SU-DHL-6 (cell line): Measurements from ENCODE around the gene CDK5R1.

Experiments
- H2AFZ ChIP-seq: fragments of 200-600 bp; sonication (generic); 2 replicates; pipeline ENCODE4 v1.6.1; 2014; ENCODE audit warnings: low read depth, mild to moderate bottlenecking, moderate library complexity, mixed read lengths, antibody characterized with exemption, low read length; ENCODE audit not compliant: severe bottlenecking
- H3F3A ChIP-seq: fragments of 200-600 bp; shearing (Covaris generic); 2 replicates; pipeline ENCODE4 v1.6.0; 2016; ENCODE audit warnings: antibody characterized with exemption, mild to moderate bottlenecking; ENCODE audit not compliant: insufficient read depth
- H3K27ac ChIP-seq: fragments of 200-600 bp; sonication (generic); 2 replicates; pipeline ENCODE4 v1.5.1; 2016; ENCODE audit warnings: low read depth, mild to moderate bottlenecking, low read length, moderate library complexity, mixed read lengths
- H3K27me3 ChIP-seq: fragments of 200-600 bp; sonication (generic), shearing (Covaris generic); 2 replicates; pipeline ENCODE4 v1.6.0; 2014; ENCODE audit warnings: mild to moderate bottlenecking, low read length
- H3K36me3 ChIP-seq: fragments of 200-600 bp; sonication (generic); 2 replicates; pipeline ENCODE4 v1.6.1; 2014; ENCODE audit warnings: mild to moderate bottlenecking, low read length, mixed read lengths
- H3K4me2 ChIP-seq: fragments of 300-600, 200-600 bp; shearing (Covaris generic), sonication (generic); 2 replicates; pipeline ENCODE4 v1.6.0; 2014; ENCODE audit warnings: low read length, low read depth, mild to moderate bottlenecking; ENCODE audit not compliant: poor library complexity, severe bottlenecking
- H3K4me3 ChIP-seq: fragments of 200-600 bp; sonication (generic); 2 replicates; pipeline ENCODE4 v1.5.1; 2014; ENCODE audit warnings: antibody characterized with exemption, low read length, mild to moderate bottlenecking, mixed read lengths; ENCODE audit not compliant: insufficient read depth, poor library complexity, severe bottlenecking
- H3K79me2 ChIP-seq: fragments of 200-600 bp; sonication (generic); 2 replicates; pipeline ENCODE4 v1.6.1; 2014; ENCODE audit warnings: mild to moderate bottlenecking, low read length, moderate library complexity; ENCODE audit not compliant: insufficient read depth
- H3K9ac ChIP-seq: fragments of 200-600 bp; sonication (generic); 2 replicates; pipeline ENCODE4 v1.7.0; 2014; ENCODE audit warnings: mild to moderate bottlenecking, low read length
- H3K9me2 ChIP-seq: fragments of 200-600 bp; sonication (generic); replicated peaks from 2 replicates; pipeline ENCODE4 v1.6.1; 2014; ENCODE audit warnings: low read length; ENCODE audit not compliant: insufficient read depth
- H3K9me3 ChIP-seq: fragments of 200-600 bp; sonication (generic); 2 replicates; pipeline ENCODE4 v1.6.1; 2014; ENCODE audit warnings: low read length, mixed read lengths; ENCODE audit not compliant: insufficient read depth
- H4K20me1 ChIP-seq: fragments of 200-600 bp; sonication (generic); 2 replicates; pipeline ENCODE4 v1.6.1; 2014; ENCODE audit warnings: low read depth, mild to moderate bottlenecking, antibody characterized with exemption, low read length, moderate library complexity, mixed read lengths
- EZH2phosphoT487 ChIP-seq: fragments of 200-600 bp; sonication (generic), shearing (Covaris generic); conservative IDR thresholded peaks from 2 replicates; pipeline ENCODE4 v1.6.1; 2018; ENCODE audit warnings: mild to moderate bottlenecking, antibody characterized with exemption, low read length, moderate library complexity, mixed read lengths
- TF ChIP-seq, protein P1 (sequence below): fragments of 200-600 bp; sonication (generic); IDR thresholded peaks from one replicate; pipeline ENCODE4 v1.5.1; 2017; ENCODE audit warnings: antibody characterized with exemption, mild to moderate bottlenecking, low read length, moderate library complexity; ENCODE audit not compliant: insufficient read depth, poor library complexity, severe bottlenecking

The CDK5R1 gene

DNA sequence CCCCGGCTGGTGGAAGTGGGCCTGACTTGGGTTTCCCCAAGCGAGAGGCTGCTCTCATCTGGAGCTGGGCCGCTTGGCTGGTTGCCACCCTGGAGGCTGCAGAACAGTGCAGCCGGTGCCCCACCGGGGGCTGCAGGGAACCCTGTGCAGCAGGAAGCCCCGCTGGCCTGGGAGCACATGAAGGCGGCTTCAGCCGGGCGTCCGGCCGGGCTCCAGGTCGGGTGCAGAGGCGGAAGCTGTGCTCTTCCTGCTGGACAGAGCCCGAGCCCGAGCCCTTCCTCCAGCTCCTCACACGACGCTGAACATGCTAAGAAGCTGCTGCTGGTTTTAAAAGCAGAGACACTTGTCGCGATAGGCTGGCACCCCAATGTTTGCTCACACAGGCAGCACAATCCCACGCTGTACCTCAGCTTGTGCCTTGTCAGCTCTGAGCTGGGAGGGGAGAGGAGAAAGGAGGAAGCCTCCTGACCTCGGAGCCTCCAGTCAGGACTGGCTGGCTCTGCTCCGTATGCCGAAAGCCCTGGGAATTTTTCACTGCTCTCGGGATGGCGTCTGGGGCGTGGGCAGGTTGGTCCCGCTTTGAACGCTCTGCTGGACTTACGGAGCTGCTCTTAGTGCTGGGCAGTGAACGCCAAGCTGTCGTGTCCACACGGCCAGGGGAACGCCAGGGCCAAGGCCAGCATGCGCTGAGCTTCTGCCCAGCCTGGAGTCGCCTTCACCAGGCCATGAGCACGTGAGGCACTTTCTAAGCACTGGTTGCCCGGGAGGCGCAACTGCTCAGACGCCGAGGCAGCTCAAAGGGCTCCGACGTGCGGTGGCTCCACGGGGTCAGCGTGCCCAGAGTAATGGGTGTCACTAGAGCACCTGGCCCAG lies 8.8 kb downstream of the CDK5R1 start:
- Histone ChIP-seq H3K9ac (no peak overlapping the region), H3K27ac (no peak overlapping the region), H3K79me2 (no peaks in the 10 kb centered on the region), H3K27me3 (no peaks in the 10 kb centered on the region), H3K4me2 (no peak overlapping the region), H3K4me3 (no peak overlapping the region), H3K9me2 (no peaks in the 10 kb centered on the region), H2AFZ (no peak overlapping the region), H3F3A (0 out of 2 replicates have a peak, but pooled peaks cover 1% of the 10 kb centered on the region), H3K9me3 (no peaks in the 10 kb centered on the region), H3K36me3 (no peaks in the 10 kb centered on the region), H4K20me1 (no peaks in the 10 kb centered on the region)
- no peak for TF ChIP-seq EZH2phosphoT487
- TF ChIP-seq, protein P1, sequence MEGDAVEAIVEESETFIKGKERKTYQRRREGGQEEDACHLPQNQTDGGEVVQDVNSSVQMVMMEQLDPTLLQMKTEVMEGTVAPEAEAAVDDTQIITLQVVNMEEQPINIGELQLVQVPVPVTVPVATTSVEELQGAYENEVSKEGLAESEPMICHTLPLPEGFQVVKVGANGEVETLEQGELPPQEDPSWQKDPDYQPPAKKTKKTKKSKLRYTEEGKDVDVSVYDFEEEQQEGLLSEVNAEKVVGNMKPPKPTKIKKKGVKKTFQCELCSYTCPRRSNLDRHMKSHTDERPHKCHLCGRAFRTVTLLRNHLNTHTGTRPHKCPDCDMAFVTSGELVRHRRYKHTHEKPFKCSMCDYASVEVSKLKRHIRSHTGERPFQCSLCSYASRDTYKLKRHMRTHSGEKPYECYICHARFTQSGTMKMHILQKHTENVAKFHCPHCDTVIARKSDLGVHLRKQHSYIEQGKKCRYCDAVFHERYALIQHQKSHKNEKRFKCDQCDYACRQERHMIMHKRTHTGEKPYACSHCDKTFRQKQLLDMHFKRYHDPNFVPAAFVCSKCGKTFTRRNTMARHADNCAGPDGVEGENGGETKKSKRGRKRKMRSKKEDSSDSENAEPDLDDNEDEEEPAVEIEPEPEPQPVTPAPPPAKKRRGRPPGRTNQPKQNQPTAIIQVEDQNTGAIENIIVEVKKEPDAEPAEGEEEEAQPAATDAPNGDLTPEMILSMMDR: no peak

DNA sequence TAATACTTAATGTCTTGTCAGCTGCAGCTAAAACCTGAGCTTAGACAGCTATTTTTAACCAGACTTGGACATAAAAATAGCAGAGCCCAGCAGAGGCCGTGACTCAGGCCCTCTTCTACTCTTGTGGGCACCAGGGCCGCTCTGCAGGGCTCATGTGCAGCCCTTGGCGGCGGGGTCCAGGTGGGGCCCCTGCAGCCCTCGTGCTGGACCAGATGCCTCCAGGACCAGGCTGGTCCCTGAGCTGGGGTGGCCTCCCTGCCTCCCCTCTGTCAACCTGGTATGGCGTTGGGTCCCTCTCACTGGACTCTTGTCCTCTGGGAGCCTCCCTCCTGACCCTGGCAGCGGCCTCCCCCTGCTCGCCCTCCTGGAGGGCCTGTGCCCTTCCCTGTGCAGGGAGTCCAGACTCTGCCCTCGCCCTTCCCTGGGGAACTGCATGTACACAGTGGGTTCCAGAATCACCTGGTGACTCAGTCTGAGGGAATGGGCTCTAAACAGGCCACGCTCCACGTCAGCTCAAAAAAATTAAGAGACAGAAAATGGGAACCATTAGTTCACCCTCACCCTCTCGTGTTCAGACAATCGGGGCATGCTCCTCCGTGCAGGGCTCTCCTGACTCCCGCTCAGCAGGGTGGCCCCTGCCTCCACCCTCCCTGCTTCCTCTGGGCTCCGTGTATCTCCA lies 9.7 kb downstream of the CDK5R1 start:
- no peak overlapping the region for H2AFZ ChIP-seq
- no peaks in the 10 kb centered on the region for H4K20me1 ChIP-seq
- no peaks in the 10 kb centered on the region for H3F3A ChIP-seq
- TF ChIP-seq EZH2phosphoT487: no peak
- TF ChIP-seq, protein P1: no peak
- H3K9ac ChIP-seq: no peak overlapping the region
- H3K4me3 ChIP-seq: no peak overlapping the region
- no peaks in the 10 kb centered on the region for H3K79me2 ChIP-seq
- no peaks in the 10 kb centered on the region for H3K36me3 ChIP-seq
- no peaks in the 10 kb centered on the region for H3K9me3 ChIP-seq
- H3K27ac ChIP-seq: no peak overlapping the region
- H3K4me2 ChIP-seq: no peak overlapping the region
- no peaks in the 10 kb centered on the region for H3K9me2 ChIP-seq
- H3K27me3 ChIP-seq: no peaks in the 10 kb centered on the region

DNA sequence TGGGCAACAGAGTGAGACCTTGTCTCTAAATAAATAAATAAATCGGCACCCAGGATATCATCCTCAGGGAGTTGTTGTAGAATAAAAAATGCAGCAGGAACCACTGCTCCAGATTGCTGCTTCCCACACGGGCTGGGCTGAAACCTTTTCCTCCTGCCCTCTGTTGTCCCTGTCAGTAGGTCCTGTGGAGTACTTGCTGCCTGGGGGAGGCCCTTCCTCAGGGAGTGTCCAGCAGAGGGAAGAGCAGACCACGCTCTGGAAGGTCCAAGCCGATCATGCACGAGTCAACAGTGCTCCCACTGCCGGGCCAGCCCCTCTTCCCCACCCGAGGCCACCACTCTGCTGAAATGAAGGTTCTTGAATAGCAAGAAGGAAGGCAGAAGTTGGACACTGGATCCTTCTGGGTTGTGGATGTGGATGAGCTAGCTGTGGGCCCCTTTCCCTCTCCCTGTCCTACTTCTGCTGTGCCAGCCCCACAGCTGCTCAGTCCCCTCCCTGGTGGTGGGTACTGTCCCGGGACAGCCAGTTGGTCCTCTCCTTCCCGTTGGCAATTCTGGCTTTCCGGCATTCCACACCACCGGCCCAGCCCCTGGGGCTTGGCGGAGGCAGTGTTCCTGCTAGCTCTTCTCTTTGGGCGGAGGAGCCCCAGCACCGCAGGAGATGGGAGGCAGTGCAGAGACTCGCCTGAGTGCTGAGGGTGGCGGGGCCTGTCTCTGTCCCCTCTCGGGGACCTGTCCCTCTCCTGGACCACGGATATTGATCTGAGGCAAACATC lies 10.8 kb downstream of the CDK5R1 start:
- no peak overlapping the region for H3K27ac ChIP-seq
- no peak overlapping the region for H3K4me2 ChIP-seq
- no peaks in the 10 kb centered on the region for H3K79me2 ChIP-seq
- no peak overlapping the region for H2AFZ ChIP-seq
- no peaks in the 10 kb centered on the region for H3K36me3 ChIP-seq
- no peaks in the 10 kb centered on the region for H3K9me3 ChIP-seq
- no peaks in the 10 kb centered on the region for H3K9me2 ChIP-seq
- TF ChIP-seq, protein P1: no peak
- no peak for TF ChIP-seq EZH2phosphoT487
- H3K9ac ChIP-seq: no peak overlapping the region
- H3K27me3 ChIP-seq: no peaks in the 10 kb centered on the region
- no peaks in the 10 kb centered on the region for H4K20me1 ChIP-seq
- H3F3A ChIP-seq: no peaks in the 10 kb centered on the region
- no peak overlapping the region for H3K4me3 ChIP-seq
